GM23338 (cell line): ENCODE data around the gene PHOSPHO1. TPM values are rescaled to one million over a fixed set of nuclear protein-coding genes. Genes with fewer than 3 reads are reported as not detected.

Experiments used
- ATAC-seq: fragments of 200-7000 bp; cut with Tn5 transposase; 3 replicates; pipeline ENCODE4 v1.9.1; 2020
- DNase-seq: peaks from one replicate; pipeline ENCODE4 v3.0.0-alpha.2; 2015; ENCODE audit warnings: low spot score
- H2AFZ ChIP-seq: fragments of 200-600 bp; sonication (generic); 2 replicates; pipeline ENCODE4 v1.8.0; 2016; ENCODE audit warnings: antibody characterized with exemption, mild to moderate bottlenecking, moderate library complexity
- H3F3A ChIP-seq: fragments of 200-600 bp; sonication (generic); replicated peaks from 2 replicates; pipeline ENCODE4 v1.8.0; 2017; ENCODE audit warnings: antibody characterized with exemption, mixed run types, low read depth
- H3K27ac ChIP-seq: fragments of 200-600 bp; sonication (generic); 2 replicates; pipeline ENCODE4 v1.6.1; 2016; ENCODE audit warnings: low read depth
- H3K27me3 ChIP-seq: fragments of 200-600 bp; sonication (generic); 2 replicates; pipeline ENCODE4 v1.8.0; 2016; ENCODE audit warnings: mild to moderate bottlenecking, mixed run types, moderate library complexity; ENCODE audit not compliant: insufficient read depth
- H3K36me3 ChIP-seq: fragments of 200-600 bp; sonication (generic); 2 replicates; pipeline ENCODE4 v1.8.0; 2016; ENCODE audit warnings: mild to moderate bottlenecking; ENCODE audit not compliant: insufficient read depth
- H3K4me1 ChIP-seq: fragments of 200-600 bp; sonication (generic); 2 replicates; pipeline ENCODE4 v1.8.0; 2016; ENCODE audit warnings: mild to moderate bottlenecking, moderate library complexity; ENCODE audit not compliant: insufficient read depth
- H3K4me2 ChIP-seq: fragments of 200-600 bp; sonication (generic); 2 replicates; pipeline ENCODE4 v1.7.1; 2017; ENCODE audit warnings: mixed run types
- H3K4me3 ChIP-seq: fragments of 200-600 bp; sonication (generic); 2 replicates; pipeline ENCODE4 v1.6.1; 2016; ENCODE audit warnings: mixed run types
- H3K79me2 ChIP-seq: fragments of 200-600 bp; sonication (generic); replicated peaks from 2 replicates; pipeline ENCODE4 v1.8.0; 2017; ENCODE audit warnings: mild to moderate bottlenecking; ENCODE audit not compliant: insufficient read depth
- H3K9me2 ChIP-seq: fragments of 200-600 bp; sonication (generic); 2 replicates; pipeline ENCODE4 v1.8.0; 2017; ENCODE audit not compliant: insufficient read depth
- H4K20me1 ChIP-seq: fragments of 200-600 bp; sonication (generic); replicated peaks from 2 replicates; pipeline ENCODE4 v1.8.0; 2017; ENCODE audit warnings: mild to moderate bottlenecking; ENCODE audit not compliant: insufficient read depth
- H3K27ac Mint-ChIP-seq: 2 replicates; pipeline ENCODE4 v1.8.0; 2020; ENCODE audit warnings: inconsistent platforms, mild to moderate bottlenecking, moderate library complexity, mixed read lengths
- H3K27me3 Mint-ChIP-seq: 3 replicates; pipeline ENCODE4 v1.8.0; 2022; ENCODE audit warnings: low read depth, mild to moderate bottlenecking, moderate library complexity, mixed read lengths, inconsistent platforms; ENCODE audit not compliant: insufficient read depth, poor library complexity
- H3K36me3 Mint-ChIP-seq: 3 replicates; pipeline ENCODE4 v1.8.0; 2021; ENCODE audit warnings: low read depth, mild to moderate bottlenecking, inconsistent platforms, moderate library complexity, mixed read lengths
- H3K4me1 Mint-ChIP-seq: 3 replicates; pipeline ENCODE4 v1.8.0; 2020; ENCODE audit warnings: mild to moderate bottlenecking, inconsistent platforms, mixed read lengths
- H3K4me3 Mint-ChIP-seq: 3 replicates; pipeline ENCODE4 v1.8.0; 2021; ENCODE audit warnings: moderate library complexity, mild to moderate bottlenecking, inconsistent platforms, mixed read lengths
- H3K9me3 Mint-ChIP-seq: 3 replicates; pipeline ENCODE4 v1.8.0; 2020; ENCODE audit warnings: moderate library complexity, mild to moderate bottlenecking, inconsistent platforms, mixed read lengths
- EZH2phosphoT487 ChIP-seq: fragments of 200-600 bp; sonication (generic); IDR thresholded peaks from one replicate; pipeline ENCODE4 v1.8.1; 2018; ENCODE audit warnings: antibody characterized with exemption; ENCODE audit not compliant: unreplicated experiment
- JUNB ChIP-seq: IDR thresholded peaks from one replicate; pipeline ENCODE4 v1.6.1; 2016; ENCODE audit warnings: antibody characterized with exemption; ENCODE audit not compliant: unreplicated experiment
- NANOG ChIP-seq: IDR thresholded peaks from 2 replicates; pipeline ENCODE4 v1.6.1; 2016; ENCODE audit warnings: antibody characterized with exemption, borderline replicate concordance
- REST ChIP-seq: IDR thresholded peaks from one replicate; pipeline ENCODE4 v1.6.1; 2018; ENCODE audit warnings: antibody characterized with exemption; ENCODE audit not compliant: unreplicated experiment
- ZNF114 ChIP-seq: fragments of 250-450 bp; sonication (Bioruptor Pico); IDR thresholded peaks from 2 replicates; pipeline ENCODE4 v1.5.0; 2020; ENCODE audit warnings: mild to moderate bottlenecking, moderate library complexity
- ZNF462 ChIP-seq: fragments of 250-450 bp; sonication (Bioruptor Pico); IDR thresholded peaks from 2 replicates; pipeline ENCODE4 v1.5.0; 2020; ENCODE audit warnings: mild to moderate bottlenecking, moderate library complexity
- polyA plus RNA-seq: library from polyadenylated mRNA; unstranded; fragments of >200 nt; fragmentation: Nextera tagmentation; extraction: Ambion mirVana; gene quantifications from 2 replicates; pipeline ENCODE4 v1.2.1, GENCODE V29; 2016
- total RNA-seq: library from RNA; depleted of rRNA; stranded (reverse); fragments of >200 nt; shearing (Covaris generic); gene quantifications from 2 replicates; pipeline ENCODE4 v1.2.3, GENCODE V29; 2014

The PHOSPHO1 gene
- total and polyA plus RNA-seq, 2 experiments from 2014 or later, result 0.71 to 2.2 TPM

- Histone ChIP-seq H3F3A (peaks cover 4% of the 10 kb centered on the region; the same call in 1 of the 2 replicates), H3K27ac (no peak overlapping the region), H3K4me2 (no peak overlapping the region), H3K79me2 (no peaks in the 10 kb centered on the region), H4K20me1 (no peaks in the 10 kb centered on the region), H2AFZ (no peak overlapping the region), H3K4me3 (no peak overlapping the region), H3K27me3 (peaks cover 24% of the 10 kb centered on the region), H3K36me3 (no peaks in the 10 kb centered on the region), H3K9me2 (no peaks in the 10 kb centered on the region), H3K4me1 (peaks cover 25% of the 10 kb centered on the region)
- no peak for DNase-seq
- no peaks in the 10 kb centered on the region for H3K9me3 Mint-ChIP-seq
- H3K36me3 Mint-ChIP-seq, result no peaks in the 10 kb centered on the region; the same call in 2 of the 3 replicates
- ATAC-seq, result no peak
- H3K4me3 Mint-ChIP-seq, result no peak overlapping the region
- H3K4me1 Mint-ChIP-seq, result peaks cover 27% of the 10 kb centered on the region
- TF ChIP-seq REST, result no peak
- TF ChIP-seq JUNB, result no peak
- TF ChIP-seq NANOG, result no peak
- TF ChIP-seq ZNF114 (CRISPR knock-in tag), result no peak
- no peak for TF ChIP-seq ZNF462 (CRISPR knock-in tag)
- TF ChIP-seq EZH2phosphoT487, result no peak
- H3K27ac Mint-ChIP-seq, result no peak overlapping the region
- H3K27me3 Mint-ChIP-seq, result peaks cover 28% of the 10 kb centered on the region
These were observed 4.0 kb upstream of the PHOSPHO1 start for GRCh38 chr17:49234509-49235080.
